GM18502 (cell line): Measurements from ENCODE around the gene AGO4.
"Not testable (repeated sequence)": the region's sequence is repeated elsewhere in the genome, so short reads cannot be mapped to it uniquely, and the experiment has no call there.

Source experiments
- ATAC-seq: cut with Tn5 transposase; IDR thresholded peaks from one replicate; pipeline ENCODE4 v1.9.1; 2021; ENCODE audit warnings: mild to moderate bottlenecking; ENCODE audit not compliant: unreplicated experiment, poor library complexity

The AGO4 gene

DNA sequence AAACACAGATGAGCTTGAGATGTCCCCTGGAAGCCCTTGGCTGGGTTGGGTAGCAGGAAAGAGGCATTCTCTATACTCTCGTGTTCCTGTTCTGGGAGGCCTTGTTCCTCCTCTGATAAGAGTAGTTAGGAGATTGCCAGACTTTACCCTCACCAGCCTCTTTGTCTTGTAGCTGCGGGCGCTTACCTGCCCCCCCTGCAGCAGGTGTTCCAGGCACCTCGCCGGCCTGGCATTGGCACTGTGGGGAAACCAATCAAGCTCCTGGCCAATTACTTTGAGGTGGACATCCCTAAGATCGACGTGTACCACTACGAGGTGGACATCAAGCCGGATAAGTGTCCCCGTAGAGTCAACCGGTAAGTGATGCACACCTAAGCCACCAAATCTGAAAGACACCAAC lies 80.4 kb downstream of the AGO4 start:
- no peak for ATAC-seq

DNA sequence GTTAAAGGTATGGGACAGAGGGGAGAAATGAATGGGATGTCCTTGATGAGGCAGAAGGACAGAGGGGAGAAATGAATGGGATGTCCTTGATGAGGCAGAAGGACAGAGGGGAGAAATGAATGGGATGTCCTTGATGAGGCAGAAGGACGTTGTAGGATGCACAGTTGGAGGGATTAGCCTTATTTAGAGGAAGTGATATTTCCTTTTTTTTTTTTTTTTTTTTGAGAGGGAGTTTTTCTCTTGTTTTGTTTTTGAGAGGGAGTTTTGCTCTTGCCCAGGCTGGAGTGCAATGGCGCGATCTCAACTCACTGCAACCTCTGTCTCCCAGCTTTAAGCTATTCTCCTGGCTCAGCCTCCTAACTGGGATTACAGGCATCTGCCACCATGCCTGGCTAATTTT lies 81.2 kb downstream of the AGO4 start:
- ATAC-seq = not testable (repeated sequence)

DNA sequence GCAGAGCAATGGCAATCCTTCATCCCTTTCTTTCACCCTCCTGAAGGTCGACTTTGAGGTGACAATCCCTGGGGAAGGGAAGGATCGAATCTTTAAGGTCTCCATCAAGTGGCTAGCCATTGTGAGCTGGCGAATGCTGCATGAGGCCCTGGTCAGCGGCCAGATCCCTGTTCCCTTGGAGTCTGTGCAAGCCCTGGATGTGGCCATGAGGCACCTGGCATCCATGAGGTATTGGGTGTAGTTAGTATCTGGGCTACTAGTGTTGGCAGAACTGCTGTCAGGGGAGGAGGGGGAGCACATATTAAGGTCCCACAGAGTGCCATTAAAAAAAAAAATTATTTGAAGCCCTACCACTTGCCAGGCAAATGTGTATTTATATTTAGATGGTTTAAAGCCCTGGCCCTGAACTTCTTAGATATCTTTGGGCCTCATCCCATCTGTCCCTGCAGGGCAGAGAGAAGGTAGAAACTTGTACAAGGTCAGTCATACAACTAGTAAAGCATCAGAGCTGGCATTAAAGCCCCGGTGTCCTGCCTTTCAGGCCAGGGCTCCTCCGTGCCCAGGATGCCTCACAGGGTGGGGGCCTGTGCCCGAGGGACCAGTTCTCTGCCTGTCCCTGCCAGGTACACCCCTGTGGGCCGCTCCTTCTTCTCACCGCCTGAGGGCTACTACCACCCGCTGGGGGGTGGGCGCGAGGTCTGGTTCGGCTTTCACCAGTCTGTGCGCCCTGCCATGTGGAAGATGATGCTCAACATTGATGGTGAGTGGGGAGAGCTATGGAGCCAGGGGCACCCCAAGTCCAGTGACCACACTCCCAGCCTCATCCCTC lies 85.4 kb downstream of the AGO4 start:
- no peak for ATAC-seq

GRCh38 chr1:35894183-35894582 lies 86.4 kb downstream of the AGO4 start:
- ATAC-seq = no peak

DNA sequence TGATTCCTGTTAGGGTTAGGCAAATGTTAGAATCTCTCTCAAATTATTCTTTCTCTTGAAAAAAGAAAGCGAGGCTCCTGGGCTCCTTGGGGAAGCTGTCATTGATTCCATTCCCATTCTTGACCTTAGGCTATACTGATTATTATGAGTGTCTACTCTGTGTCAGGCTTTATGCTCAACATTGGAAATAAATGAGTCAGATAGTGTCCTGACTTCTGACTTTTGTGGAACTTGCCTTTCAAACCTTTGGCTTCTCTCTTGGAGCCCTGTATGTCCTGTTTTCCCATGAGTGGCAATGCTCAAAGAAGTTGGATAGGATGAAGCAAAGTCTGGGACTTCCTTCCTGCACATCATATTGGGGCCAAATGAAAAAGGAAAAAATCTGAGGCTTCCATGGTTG lies 86.8 kb downstream of the AGO4 start:
- ATAC-seq = no peak

DNA sequence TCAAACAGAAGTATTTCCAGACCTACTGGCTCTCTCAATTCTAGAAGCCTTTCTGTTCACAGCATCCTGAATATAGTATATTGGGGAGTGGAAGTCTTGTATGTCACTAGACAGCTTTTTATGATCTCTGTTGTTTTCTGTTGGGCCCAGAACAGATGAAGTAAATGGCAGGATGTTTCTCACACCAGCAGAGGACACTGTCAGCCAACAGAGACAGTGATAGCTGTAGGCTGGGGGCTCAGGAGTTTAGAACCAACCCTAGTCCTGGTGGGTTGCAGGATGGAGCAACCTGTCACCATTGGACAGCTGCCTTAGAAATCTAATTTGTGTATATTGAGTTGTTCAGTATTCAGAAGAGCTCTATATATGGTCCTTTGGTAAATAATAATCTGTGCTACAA lies 92.1 kb downstream of the AGO4 start:
- no peak for ATAC-seq

GRCh38 chr1:35901235-35901634 lies 93.4 kb downstream of the AGO4 start:
- no peak for ATAC-seq

GRCh38 chr1:35902671-35903070 lies 94.9 kb downstream of the AGO4 start:
- no peak for ATAC-seq
